CD4-positive, alpha-beta memory T cell (primary cell): Measurements from ENCODE around the gene ZNF260. TPM values are rescaled to one million over a fixed set of nuclear protein-coding genes. Genes with fewer than 3 reads are reported as not detected.

ENCODE experiments used
- CTCF ChIA-PET: fragments of 350-600 bp; sonication (Branson Sonifier 250); formaldehyde crosslinking; loops from one replicate; lab custom pipeline; 2021; ENCODE audit warnings: inconsistent platforms; ENCODE audit not compliant: partially characterized antibody; lab: Charles Lee
- POLR2A ChIA-PET: fragments of 350-600 bp; sonication (Branson Sonifier 250); formaldehyde crosslinking; loops from one replicate; lab custom pipeline; 2021; ENCODE audit not compliant: partially characterized antibody; lab: Charles Lee
- DNase-seq, 5 donors: peaks; one replicate each; pipeline versions ENCODE4 v3.0.0 to v3.0.0-alpha.2; 2020 to 2022; ENCODE audit warnings: mixed read lengths in 1 of 5
- H3K27ac ChIP-seq: one replicate; pipeline ENCODE4 v1.7.0; 2013; ENCODE audit warnings: low read depth, low read length
- H3K27me3 ChIP-seq: 2 replicates; pipeline ENCODE4 v1.7.0; 2013; ENCODE audit warnings: mild to moderate bottlenecking, low read length, moderate library complexity; ENCODE audit not compliant: insufficient read depth
- H3K36me3 ChIP-seq: 2 replicates; pipeline ENCODE4 v1.7.0; 2013; ENCODE audit warnings: mild to moderate bottlenecking, low read length, moderate library complexity; ENCODE audit not compliant: insufficient read depth
- H3K4me1 ChIP-seq: 2 replicates; pipeline ENCODE4 v1.7.0; 2013; ENCODE audit warnings: mild to moderate bottlenecking, low read length, moderate library complexity; ENCODE audit not compliant: insufficient read depth
- H3K4me3 ChIP-seq, 2 donors: one replicate each; pipeline ENCODE4 v1.7.0; 2013; ENCODE audit warnings: low read length in 2 of 2, mild to moderate bottlenecking in 1 of 2
- H3K9me3 ChIP-seq, 2 donors: one replicate each; pipeline ENCODE4 v1.7.0; 2013; ENCODE audit warnings: low read length in 2 of 2, control low read depth in 1 of 2; ENCODE audit not compliant: control insufficient read depth in 1 of 2
- H3K27ac Mint-ChIP-seq, 7 donors: one replicate each; pipeline ENCODE4 v1.8.0; 2020 to 2021; ENCODE audit warnings: mixed read lengths in 7 of 7, mild to moderate bottlenecking in 6 of 7, inconsistent platforms in 3 of 7, moderate library complexity in 3 of 7
- H3K27me3 Mint-ChIP-seq, 2 donors: one replicate each; pipeline ENCODE4 v1.8.0; 2020 to 2021; ENCODE audit warnings: mixed read lengths in 2 of 2
- H3K36me3 Mint-ChIP-seq, 2 donors: one replicate each; pipeline ENCODE4 v1.8.0; 2020 to 2021; ENCODE audit warnings: mixed read lengths in 2 of 2, inconsistent platforms in 1 of 2, mild to moderate bottlenecking in 1 of 2
- H3K4me1 Mint-ChIP-seq, 4 donors: one replicate each; pipeline ENCODE4 v1.8.0; 2020 to 2021; ENCODE audit warnings: mixed read lengths in 4 of 4, mild to moderate bottlenecking in 1 of 4
- H3K4me3 Mint-ChIP-seq, 8 donors: one replicate each; pipeline ENCODE4 v1.8.0; 2020 to 2021; ENCODE audit warnings: mixed read lengths in 8 of 8, mild to moderate bottlenecking in 7 of 8, moderate library complexity in 6 of 8, inconsistent platforms in 3 of 8
- H3K9me3 Mint-ChIP-seq, 8 donors: one replicate each; pipeline ENCODE4 v1.8.0; 2020 to 2021; ENCODE audit warnings: mixed read lengths in 8 of 8, mild to moderate bottlenecking in 5 of 8, inconsistent platforms in 3 of 8, moderate library complexity in 1 of 8
- intact Hi-C: fragments of 100-400 bp; cut with micrococcal nuclease; formaldehyde crosslinking; loops from one replicate; pipeline ENCODE4 v1.15.1; 2023
- polyA plus RNA-seq, 2 donors: library from polyadenylated mRNA; unstranded; fragments of 300-500 nt; fragmentation: Illumina TruSeq; gene quantifications; one replicate each; pipeline ENCODE4 v1.2.3, GENCODE V29; 2021
- total RNA-seq, 2 experiments: library from RNA; stranded (reverse); gene quantifications; one replicate each; pipeline ENCODE4 v1.2.3, GENCODE V29; 2021

Gene ZNF260
- total and polyA plus RNA-seq, 4 experiments from 2014 or later: 6.4 to 18.8 (median 13.3) TPM

GRCh38 chr19:36482876-36483275 lies 45.2 kb downstream of the ZNF260 start:
- Histone ChIP-seq H3K27ac (no peak overlapping the region), H3K4me1 (peaks cover 7% of the 10 kb centered on the region), H3K27me3 (no peaks in the 10 kb centered on the region), H3K36me3 (no peaks in the 10 kb centered on the region), H3K9me3 (no peaks in the 10 kb centered on the region), H3K4me3 (no peak overlapping the region)
- H3K27ac Mint-ChIP-seq: no peak overlapping the region
- intact Hi-C loops: no loop called here
- peaks cover 0 to 62% (median 25%) of the 10 kb centered on the region in 8 donors for H3K9me3 Mint-ChIP-seq
- peaks cover 44 to 57% of the 10 kb centered on the region in 2 donors for H3K36me3 Mint-ChIP-seq
- CTCF ChIA-PET: interaction anchor here (0.7 kb wide), 1 partner anchor 948 kb away, joined by 3 read pairs; no protein-coding TSS in a partner anchor
- POLR2A ChIA-PET: no interaction called here
- peaks cover 7 to 9% (median 8%) of the 10 kb centered on the region in 4 donors for H3K4me1 Mint-ChIP-seq
- H3K27me3 Mint-ChIP-seq: no peaks in the 10 kb centered on the region
- H3K4me3 Mint-ChIP-seq: no peak overlapping the region
- no peak for DNase-seq

Other genes starting within 250 kb of the ZNF260 start
- gene ZFP14, start 149.1 kb downstream of the ZNF260 start, total RNA-seq: 10 to 100 TPM; 20.7 to 21.2 TPM
- 1 to 10 TPM; 2.1 to 7.2 TPM for gene ZFP14, start 149.1 kb downstream of the ZNF260 start, polyA plus RNA-seq
- 1 to 10 TPM; 8.2 to 8.6 TPM for gene ZFP82, start 109.6 kb downstream of the ZNF260 start, total RNA-seq
- 10 to 100 TPM in 1 of 2 donors, 1 to 10 TPM in 1; 8.3 to 12.3 TPM for gene ZFP82, start 109.6 kb downstream of the ZNF260 start, polyA plus RNA-seq
- 10 to 100 TPM; 25.9 to 30.6 TPM for gene ZNF566, start 38.7 kb downstream of the ZNF260 start, total RNA-seq
- gene ZNF566, start 38.7 kb downstream of the ZNF260 start, polyA plus RNA-seq: 10 to 100 TPM; 10.9 to 19.3 TPM
- gene ZNF529, start 45.0 kb upstream of the ZNF260 start, total RNA-seq: 10 to 100 TPM; 32.8 to 33.5 TPM
- gene ZNF529, start 45.0 kb upstream of the ZNF260 start, polyA plus RNA-seq: 1 to 10 TPM; 7.9 to 8.8 TPM
- gene ZNF382, start 77.0 kb upstream of the ZNF260 start, total RNA-seq: 10 to 100 TPM; 21.1 to 21.9 TPM
- 10 to 100 TPM in 1 of 2 donors, 1 to 10 TPM in 1; 3.1 to 11.8 TPM for gene ZNF382, start 77.0 kb upstream of the ZNF260 start, polyA plus RNA-seq
- gene ZNF461, start 138.6 kb upstream of the ZNF260 start, total RNA-seq: 10 to 100 TPM; 17.5 to 17.6 TPM
- 1 to 10 TPM; 3.1 to 8.0 TPM for gene ZNF461, start 138.6 kb upstream of the ZNF260 start, polyA plus RNA-seq
- gene ZNF567, start 159.3 kb upstream of the ZNF260 start, total RNA-seq: 10 to 100 TPM; 17.0 to 19.8 TPM
- gene ZNF567, start 159.3 kb upstream of the ZNF260 start, polyA plus RNA-seq: 10 to 100 TPM in 1 of 2 donors, 1 to 10 TPM in 1; 7.0 to 13.9 TPM
- gene ZNF850, start 244.5 kb upstream of the ZNF260 start, total RNA-seq: 1 to 10 TPM; 3.7 to 5.4 TPM
- gene ZNF850, start 244.5 kb upstream of the ZNF260 start, polyA plus RNA-seq: 1 to 10 TPM in 1 of 2 donors, not detected in 1; 1.5 TPM